NCI-H2107 treated with DMSO at 0.1 percent for 48 hours (cell line): ENCODE data around the gene LGALS7.

ENCODE experiments used
- DNase-seq: peaks from one replicate; lab custom pipeline; 2025; ENCODE audit not compliant: unreplicated experiment; lab: John Stamatoyannopoulos, UW

LGALS7 gene

DNA sequence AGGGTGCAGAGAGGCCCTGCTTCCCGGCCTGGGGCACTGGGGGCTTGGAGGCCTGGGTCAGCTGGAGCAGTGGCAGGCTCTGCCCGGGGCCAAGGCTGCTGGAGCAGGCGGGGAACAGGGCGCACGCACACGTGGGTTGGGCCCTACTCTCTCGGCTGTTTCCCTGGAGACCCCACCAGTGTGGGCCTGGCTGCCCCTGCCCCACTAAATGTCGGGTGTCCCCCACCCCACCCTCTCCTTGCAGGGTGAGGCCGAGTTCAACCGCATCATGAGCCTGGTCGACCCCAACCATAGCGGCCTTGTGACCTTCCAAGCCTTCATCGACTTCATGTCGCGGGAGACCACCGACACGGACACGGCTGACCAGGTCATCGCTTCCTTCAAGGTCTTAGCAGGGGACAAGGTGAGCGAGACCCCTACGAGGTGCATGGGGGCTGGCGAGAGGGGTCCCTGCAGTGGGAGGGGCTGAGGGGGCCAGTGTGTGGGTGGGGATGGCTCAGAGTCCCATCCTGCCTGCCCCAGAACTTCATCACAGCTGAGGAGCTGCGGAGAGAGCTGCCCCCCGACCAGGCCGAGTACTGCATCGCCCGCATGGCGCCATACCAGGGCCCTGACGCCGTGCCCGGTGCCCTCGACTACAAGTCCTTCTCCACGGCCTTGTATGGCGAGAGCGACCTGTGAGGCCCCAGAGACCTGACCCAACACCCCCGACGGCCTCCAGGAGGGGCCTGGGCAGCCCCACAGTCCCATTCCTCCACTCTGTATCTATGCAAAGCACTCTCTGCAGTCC lies 44.4 kb downstream of the LGALS7 start:
- DNase-seq = no peak

- no peak for DNase-seq
Measured at GRCh38 chr19:38727868-38728660, 45.3 kb downstream of the LGALS7 start.

DNA sequence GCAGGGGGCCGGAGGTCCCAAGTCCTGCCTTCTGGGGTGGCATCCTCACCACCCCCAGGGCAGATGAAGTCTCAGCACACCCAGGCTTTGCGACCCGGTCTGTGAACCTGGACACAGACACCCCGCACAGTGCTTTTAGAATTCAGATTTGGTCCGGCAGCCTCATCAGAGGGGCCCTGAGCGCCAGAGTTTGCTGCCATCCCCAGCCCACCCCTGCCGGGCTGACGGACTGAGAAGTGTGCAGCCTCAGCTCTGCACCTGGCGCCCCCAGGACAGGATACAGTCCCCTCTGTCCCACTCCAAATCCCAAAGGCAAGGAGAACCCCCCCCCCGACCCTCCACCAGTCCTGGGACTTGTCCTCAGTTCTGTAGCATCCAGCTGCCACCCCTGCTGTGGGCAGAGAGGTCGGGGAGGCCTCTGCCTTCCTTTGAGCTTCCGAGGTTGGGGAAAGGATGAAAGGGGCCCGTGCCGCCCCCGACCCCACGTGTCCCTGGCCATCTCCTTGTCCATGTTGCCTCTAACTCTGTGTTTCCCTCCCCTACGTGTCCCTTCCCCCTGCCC lies 45.9 kb downstream of the LGALS7 start:
- no peak for DNase-seq

DNA sequence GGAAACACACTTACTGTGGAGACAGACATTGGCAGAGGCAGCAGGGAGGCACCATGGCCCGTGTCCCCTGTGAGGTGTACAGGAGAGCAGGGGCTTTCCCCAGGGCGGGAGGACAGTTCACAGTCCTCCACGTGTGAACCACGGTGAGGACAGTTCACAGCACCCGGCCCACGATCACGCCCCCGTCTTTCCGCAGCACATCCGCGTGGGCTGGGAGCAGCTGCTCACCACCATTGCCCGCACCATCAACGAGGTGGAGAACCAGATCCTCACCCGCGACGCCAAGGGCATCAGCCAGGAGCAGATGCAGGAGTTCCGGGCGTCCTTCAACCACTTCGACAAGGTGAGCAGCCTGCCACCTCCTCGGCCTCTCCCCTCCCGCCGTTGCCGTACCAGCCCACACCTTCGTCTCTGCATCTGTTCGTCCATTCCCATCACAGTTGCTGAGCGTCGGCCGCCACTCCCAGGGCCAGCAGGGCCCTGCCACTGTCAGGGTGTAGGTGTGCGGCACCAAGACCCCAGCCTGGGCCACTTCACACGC lies 46.5 kb downstream of the LGALS7 start:
- no peak for DNase-seq

- no peak for DNase-seq
Measured at GRCh38 chr19:38726284-38726673, 47.0 kb downstream of the LGALS7 start.

DNA sequence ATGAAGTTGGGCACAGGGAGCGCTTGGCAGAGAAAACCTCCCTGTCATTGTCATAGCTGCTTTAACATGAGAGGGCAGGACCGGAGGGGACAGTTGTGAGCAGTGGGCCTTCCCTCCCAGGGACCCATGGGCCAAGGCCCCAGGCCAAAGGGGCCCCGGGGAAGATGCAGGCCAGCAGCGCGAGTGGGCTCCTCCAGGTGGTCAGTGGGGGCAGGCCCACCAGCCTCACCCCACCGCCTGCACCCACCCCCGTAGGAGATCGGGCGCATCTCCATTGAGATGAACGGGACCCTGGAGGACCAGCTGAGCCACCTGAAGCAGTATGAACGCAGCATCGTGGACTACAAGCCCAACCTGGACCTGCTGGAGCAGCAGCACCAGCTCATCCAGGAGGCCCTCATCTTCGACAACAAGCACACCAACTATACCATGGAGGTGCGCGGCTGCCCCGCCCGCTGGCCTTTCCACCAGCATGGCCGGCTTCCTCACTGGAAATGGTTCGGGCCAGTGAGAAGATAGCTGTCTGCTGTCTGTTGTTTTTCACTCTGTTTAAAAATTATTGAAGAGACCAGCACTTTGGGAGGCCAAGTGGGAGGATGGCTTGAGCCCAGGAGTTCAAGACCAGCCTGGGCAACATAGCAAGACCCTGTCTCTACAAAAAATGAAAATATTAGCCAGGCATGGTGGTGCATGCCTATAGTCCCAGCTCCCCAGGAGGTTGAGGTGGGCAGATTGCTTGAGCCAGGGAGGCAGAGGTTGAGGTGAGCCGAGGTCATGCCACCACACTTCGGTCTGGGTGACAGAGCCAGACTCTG lies 47.6 kb downstream of the LGALS7 start:
- DNase-seq = no peak

- DNase-seq = no peak
Measured at GRCh38 chr19:38723990-38724854, 49.1 kb downstream of the LGALS7 start.

- DNase-seq = no peak
Measured at GRCh38 chr19:38723606-38723965, 49.7 kb downstream of the LGALS7 start.

DNA sequence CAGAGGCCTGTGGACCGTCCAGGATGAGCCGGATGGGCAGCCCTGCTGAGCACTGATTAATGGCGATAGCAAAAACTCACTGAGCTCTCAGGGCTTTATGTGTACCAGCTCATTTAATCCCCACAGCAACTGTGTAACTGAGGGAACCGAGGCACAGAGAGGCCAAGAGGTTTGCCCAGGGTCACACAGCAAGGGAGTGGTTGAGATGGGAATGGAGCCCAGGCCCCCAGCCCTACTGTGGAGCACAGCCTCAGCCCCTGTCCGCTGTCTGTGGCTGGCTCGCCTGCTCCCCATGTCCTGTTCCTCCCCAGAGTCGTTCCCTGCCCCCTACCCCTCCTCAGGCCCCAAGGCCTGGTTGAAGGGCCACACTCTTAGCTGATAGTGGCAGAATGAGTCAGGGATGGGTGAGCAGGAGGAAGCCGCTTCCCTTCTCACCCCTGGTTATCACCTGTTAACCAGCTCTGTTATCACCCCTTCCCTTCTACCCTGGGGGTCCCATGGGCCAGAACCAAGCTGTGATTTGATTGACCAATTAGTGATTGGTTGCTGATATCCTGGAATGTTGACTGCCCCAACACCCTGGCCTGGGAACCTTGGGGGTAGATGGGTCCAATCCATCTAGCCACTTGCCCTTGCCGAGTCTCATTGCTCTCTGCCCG lies 50.2 kb downstream of the LGALS7 start:
- no peak for DNase-seq

GRCh38 chr19:38721979-38722773 lies 51.1 kb downstream of the LGALS7 start:
- no peak for DNase-seq

DNA sequence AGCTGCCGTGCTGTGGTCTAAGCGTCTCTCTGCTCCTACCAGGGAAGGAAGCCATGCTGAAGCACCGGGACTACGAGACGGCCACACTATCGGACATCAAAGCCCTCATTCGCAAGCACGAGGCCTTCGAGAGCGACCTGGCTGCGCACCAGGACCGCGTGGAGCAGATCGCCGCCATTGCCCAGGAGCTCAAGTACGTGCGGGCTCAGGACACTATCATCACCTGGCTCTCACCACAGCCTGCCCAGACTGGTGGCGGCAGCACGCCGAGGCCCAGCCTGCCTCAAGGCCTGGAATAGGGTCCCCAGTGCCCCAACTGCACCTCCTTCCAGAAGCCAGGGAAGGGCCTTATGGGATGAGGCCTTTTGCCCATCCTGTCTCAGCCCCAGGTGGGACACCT lies 51.8 kb downstream of the LGALS7 start:
- no peak for DNase-seq
